Fibroblast of lung (primary cell): ENCODE data around the gene ADAP1. TPM values are rescaled to one million over a fixed set of nuclear protein-coding genes. Genes with fewer than 3 reads are reported as not detected.

Source experiments
- DNase-seq, 2 donors: peaks; one replicate each; pipeline versions ENCODE4 v3.0.0 to v3.0.0-alpha.2; 2010; ENCODE audit warnings: low read depth in 2 of 2
- H2AFZ ChIP-seq: 2 replicates; pipeline ENCODE4 v1.5.1; 2012; ENCODE audit warnings: low read length, control low read depth, inconsistent platforms
- H3K27ac ChIP-seq: 2 replicates; pipeline ENCODE4 v1.5.1; 2011; ENCODE audit warnings: low read length, control low read depth; ENCODE audit not compliant: insufficient read depth
- H3K27me3 ChIP-seq: 2 replicates; pipeline ENCODE4 v1.5.1; 2011; ENCODE audit warnings: mild to moderate bottlenecking, low read length; ENCODE audit not compliant: control insufficient read depth, insufficient read depth
- H3K36me3 ChIP-seq: 2 replicates; pipeline ENCODE4 v1.5.1; 2011; ENCODE audit warnings: low read length; ENCODE audit not compliant: control insufficient read depth, insufficient read depth
- H3K4me1 ChIP-seq: 2 replicates; pipeline ENCODE4 v1.5.1; 2011; ENCODE audit warnings: low read length; ENCODE audit not compliant: control insufficient read depth, insufficient read depth; ENCODE audit errors: extremely low read depth
- H3K4me2 ChIP-seq: 2 replicates; pipeline ENCODE4 v1.5.1; 2011; ENCODE audit warnings: low read length, control low read depth; ENCODE audit not compliant: insufficient read depth; ENCODE audit errors: extremely low read depth
- H3K4me3 ChIP-seq, 4 experiments: fragments of 200-600 bp in 1 of 4; sonication (generic) in 1 of 4; replicated peaks in 1 of 4; 2 replicates each; pipeline ENCODE4 v1.5.1; 2011 to 2016; ENCODE audit warnings: low read length in 4 of 4, low read depth in 3 of 4, mild to moderate bottlenecking in 3 of 4, control low read depth in 2 of 4, inconsistent platforms in 1 of 4, mixed read lengths in 1 of 4; ENCODE audit not compliant: insufficient read depth in 1 of 4; ENCODE audit errors: control extremely low read depth in 1 of 4
- H3K79me2 ChIP-seq: 2 replicates; pipeline ENCODE4 v1.5.1; 2012; ENCODE audit warnings: mild to moderate bottlenecking, low read length, inconsistent platforms; ENCODE audit not compliant: control insufficient read depth, insufficient read depth
- H3K9ac ChIP-seq: 2 replicates; pipeline ENCODE4 v1.5.1; 2011; ENCODE audit warnings: mild to moderate bottlenecking, low read length, control low read depth; ENCODE audit not compliant: insufficient read depth
- H3K9me3 ChIP-seq: 2 replicates; pipeline ENCODE4 v1.5.1; 2012; ENCODE audit warnings: low read depth, low read length; ENCODE audit not compliant: control insufficient read depth, insufficient read depth
- H4K20me1 ChIP-seq: 2 replicates; pipeline ENCODE4 v1.5.1; 2011; ENCODE audit warnings: low read length; ENCODE audit not compliant: control insufficient read depth, insufficient read depth; ENCODE audit errors: extremely low read depth
- EZH2 ChIP-seq: IDR thresholded peaks from 2 replicates; pipeline ENCODE4 v1.5.1; 2012; ENCODE audit warnings: low read length, control low read depth, mild to moderate bottlenecking; ENCODE audit errors: missing control alignments
- polyA plus RNA-seq, 2 donors: library from polyadenylated mRNA; depleted of rRNA in 1 of 2; stranded (reverse) in 1 of 2; unstranded in 1 of 2; fragments of >200 nt; gene quantifications; 2 replicates each; pipeline ENCODE4 v1.2.1, GENCODE V29; 2011 to 2012; ENCODE audit warnings: missing spikeins in 1 of 2
- total RNA-seq: library from RNA; depleted of rRNA; stranded (reverse); fragments of >200 nt; gene quantifications from 2 replicates; pipeline ENCODE4 v1.2.1, GENCODE V29; 2014
- TF ChIP-seq, protein P1 (sequence below), 2 donors: IDR thresholded peaks in 1 of 2; conservative IDR thresholded peaks in 1 of 2; 1 replicate in 1 of 2; 2 replicates in 1 of 2; pipeline ENCODE4 v1.5.1; 2011 to 2012; ENCODE audit warnings: low read length in 2 of 2, control low read depth in 1 of 2, inconsistent platforms in 1 of 2, low read depth in 1 of 2, mild to moderate bottlenecking in 1 of 2

The ADAP1 gene
- total and polyA plus RNA-seq, 2 donors (not counting 1 experiment from before 2014, with no cell fraction given): 1.1 to 2.3 TPM

DNA sequence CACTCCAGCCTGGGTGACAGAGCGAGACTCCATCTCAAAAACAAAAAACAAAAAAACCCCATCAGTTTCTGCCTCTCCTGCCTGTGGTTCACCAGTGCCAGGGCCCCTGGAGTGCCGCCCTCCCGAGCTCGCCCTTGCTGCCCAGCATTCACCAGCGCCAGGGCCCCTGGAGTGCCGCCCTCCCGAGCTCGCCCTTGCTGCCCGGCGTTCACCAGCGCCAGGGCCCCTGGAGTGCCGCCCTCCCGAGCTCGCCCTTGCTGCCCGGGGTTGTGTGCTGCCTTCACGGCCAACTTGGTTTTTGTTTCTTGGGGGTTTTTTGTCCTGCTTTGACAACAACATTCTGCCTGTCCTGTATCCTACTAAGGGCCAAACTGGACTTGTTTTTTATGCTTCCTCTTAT lies 91.4 kb downstream of the ADAP1 start:
- H3K27me3 ChIP-seq: no peaks in the 10 kb centered on the region
- no peak overlapping the region for H2AFZ ChIP-seq
- no peak overlapping the region for H3K27ac ChIP-seq
- H3K4me3 ChIP-seq: no peak overlapping the region
- no peaks in the 10 kb centered on the region for H3K9me3 ChIP-seq
- H3K4me2 ChIP-seq: no peak overlapping the region
- H3K79me2 ChIP-seq: peaks cover 4% of the 10 kb centered on the region
- no peaks in the 10 kb centered on the region for H4K20me1 ChIP-seq
- H3K4me1 ChIP-seq: peaks cover 10% of the 10 kb centered on the region
- no peak for TF ChIP-seq EZH2
- TF ChIP-seq, protein P1, sequence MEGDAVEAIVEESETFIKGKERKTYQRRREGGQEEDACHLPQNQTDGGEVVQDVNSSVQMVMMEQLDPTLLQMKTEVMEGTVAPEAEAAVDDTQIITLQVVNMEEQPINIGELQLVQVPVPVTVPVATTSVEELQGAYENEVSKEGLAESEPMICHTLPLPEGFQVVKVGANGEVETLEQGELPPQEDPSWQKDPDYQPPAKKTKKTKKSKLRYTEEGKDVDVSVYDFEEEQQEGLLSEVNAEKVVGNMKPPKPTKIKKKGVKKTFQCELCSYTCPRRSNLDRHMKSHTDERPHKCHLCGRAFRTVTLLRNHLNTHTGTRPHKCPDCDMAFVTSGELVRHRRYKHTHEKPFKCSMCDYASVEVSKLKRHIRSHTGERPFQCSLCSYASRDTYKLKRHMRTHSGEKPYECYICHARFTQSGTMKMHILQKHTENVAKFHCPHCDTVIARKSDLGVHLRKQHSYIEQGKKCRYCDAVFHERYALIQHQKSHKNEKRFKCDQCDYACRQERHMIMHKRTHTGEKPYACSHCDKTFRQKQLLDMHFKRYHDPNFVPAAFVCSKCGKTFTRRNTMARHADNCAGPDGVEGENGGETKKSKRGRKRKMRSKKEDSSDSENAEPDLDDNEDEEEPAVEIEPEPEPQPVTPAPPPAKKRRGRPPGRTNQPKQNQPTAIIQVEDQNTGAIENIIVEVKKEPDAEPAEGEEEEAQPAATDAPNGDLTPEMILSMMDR (conservative IDR thresholded peaks at IDR 0.05 in 1 of 2, IDR thresholded peaks at IDR 0.05 in 1 of 2; ENCODE audit: low read depth in 1 of 2, low read length in 2 of 2): no peak
- H3K9ac ChIP-seq: no peak overlapping the region
- H3K36me3 ChIP-seq: peaks cover 34% of the 10 kb centered on the region
- no peak for DNase-seq

GRCh38 chr7:862157-862556 lies 92.3 kb downstream of the ADAP1 start:
- Histone ChIP-seq H3K4me3 (no peak overlapping the region), H3K4me2 (no peak overlapping the region), H3K27ac (no peak overlapping the region), H2AFZ (no peak overlapping the region), H3K9me3 (no peaks in the 10 kb centered on the region), H3K9ac (no peak overlapping the region), H4K20me1 (no peaks in the 10 kb centered on the region), H3K4me1 (peaks cover 2% of the 10 kb centered on the region), H3K27me3 (no peaks in the 10 kb centered on the region), H3K36me3 (peaks cover 34% of the 10 kb centered on the region), H3K79me2 (no peaks in the 10 kb centered on the region)
- no peak for DNase-seq
- TF ChIP-seq, protein P1 (conservative IDR thresholded peaks at IDR 0.05 in 1 of 2, IDR thresholded peaks at IDR 0.05 in 1 of 2; ENCODE audit: low read depth in 1 of 2, low read length in 2 of 2): no peak
- TF ChIP-seq EZH2: no peak

- no peak overlapping the region for H3K4me2 ChIP-seq
- H3K4me1 ChIP-seq: no peaks in the 10 kb centered on the region
- H4K20me1 ChIP-seq: no peaks in the 10 kb centered on the region
- H3K4me3 ChIP-seq: no peak overlapping the region
- H3K79me2 ChIP-seq: no peaks in the 10 kb centered on the region
- H3K9ac ChIP-seq: no peak overlapping the region
- H3K27me3 ChIP-seq: no peaks in the 10 kb centered on the region
- no peaks in the 10 kb centered on the region for H3K9me3 ChIP-seq
- no peak for DNase-seq
- H2AFZ ChIP-seq: no peak overlapping the region
- no peak overlapping the region for H3K27ac ChIP-seq
- TF ChIP-seq, protein P1 (conservative IDR thresholded peaks at IDR 0.05 in 1 of 2, IDR thresholded peaks at IDR 0.05 in 1 of 2; ENCODE audit: low read depth in 1 of 2, low read length in 2 of 2): no peak
- TF ChIP-seq EZH2: no peak
- peaks cover 41% of the 10 kb centered on the region for H3K36me3 ChIP-seq
These were observed 93.3 kb downstream of the ADAP1 start for GRCh38 chr7:861222-861621.
